GF-D8 (cell line): Measurements from ENCODE around the gene UTS2R.
"Not testable (repeated sequence)": the region's sequence is repeated elsewhere in the genome, so short reads cannot be mapped to it uniquely, and the experiment has no call there.

Experiments used
- DNase-seq: peaks from one replicate; lab custom pipeline; 2025; lab: John Stamatoyannopoulos, UW

The UTS2R gene

DNA sequence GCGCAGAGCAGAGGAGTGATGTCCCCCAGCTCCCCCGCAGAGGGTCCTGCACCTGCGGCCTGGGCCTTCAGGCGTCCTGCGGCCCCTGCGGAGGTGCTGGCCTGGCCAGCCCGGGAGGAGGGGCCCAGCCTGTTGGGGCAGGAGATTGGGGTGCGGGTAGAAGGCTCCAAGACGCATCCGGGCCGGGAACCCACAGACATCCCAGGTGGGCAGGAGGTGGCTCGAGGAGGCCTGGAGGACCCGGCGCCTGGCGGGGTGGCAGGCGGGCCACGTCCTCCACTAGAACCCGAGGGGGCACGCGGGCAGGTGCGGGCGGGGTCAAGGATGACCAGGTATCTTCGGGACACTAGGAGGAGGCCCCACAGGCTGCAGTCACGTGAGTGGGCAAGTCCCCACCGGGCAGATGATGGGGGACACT, 37.4 kb upstream of the UTS2R start:
- DNase-seq: no peak

DNA sequence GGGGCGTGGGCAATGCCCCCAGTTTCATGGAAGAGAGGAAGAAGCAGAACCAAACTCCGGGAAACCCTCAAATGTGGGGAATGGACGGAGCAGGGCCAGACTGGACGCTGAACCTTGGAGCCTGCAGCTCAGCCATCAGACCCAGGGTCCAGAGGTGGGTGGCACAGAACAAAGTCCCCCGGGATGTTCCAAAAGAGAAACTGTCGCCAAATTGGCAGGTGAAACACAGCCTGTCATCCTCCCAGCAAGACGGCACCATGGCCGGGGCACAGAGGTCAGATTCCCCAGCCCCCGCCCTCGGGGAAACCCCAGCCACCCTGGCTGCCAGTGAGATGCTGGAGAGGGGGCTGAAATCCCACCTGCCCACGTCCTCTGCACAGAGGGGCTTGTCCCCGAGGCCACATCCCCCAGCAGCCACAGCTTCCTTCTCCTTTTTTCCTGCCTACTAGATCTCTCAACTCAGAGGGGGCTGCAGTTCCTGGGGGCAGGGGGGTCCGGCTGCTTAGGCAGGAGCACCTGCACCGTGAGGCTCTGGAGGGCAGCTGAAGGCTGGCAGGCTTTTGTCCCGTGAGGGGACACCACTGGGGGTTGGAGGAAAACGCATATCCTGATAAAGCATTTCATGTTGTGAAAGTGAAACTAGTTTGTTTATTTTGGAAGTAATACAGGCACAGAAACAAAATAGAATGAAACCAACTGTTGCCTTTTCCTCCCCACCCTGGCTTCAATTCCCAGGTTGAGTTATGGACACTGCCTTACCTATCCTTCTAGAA, 36.8 kb upstream of the UTS2R start:
- DNase-seq: no peak

DNA sequence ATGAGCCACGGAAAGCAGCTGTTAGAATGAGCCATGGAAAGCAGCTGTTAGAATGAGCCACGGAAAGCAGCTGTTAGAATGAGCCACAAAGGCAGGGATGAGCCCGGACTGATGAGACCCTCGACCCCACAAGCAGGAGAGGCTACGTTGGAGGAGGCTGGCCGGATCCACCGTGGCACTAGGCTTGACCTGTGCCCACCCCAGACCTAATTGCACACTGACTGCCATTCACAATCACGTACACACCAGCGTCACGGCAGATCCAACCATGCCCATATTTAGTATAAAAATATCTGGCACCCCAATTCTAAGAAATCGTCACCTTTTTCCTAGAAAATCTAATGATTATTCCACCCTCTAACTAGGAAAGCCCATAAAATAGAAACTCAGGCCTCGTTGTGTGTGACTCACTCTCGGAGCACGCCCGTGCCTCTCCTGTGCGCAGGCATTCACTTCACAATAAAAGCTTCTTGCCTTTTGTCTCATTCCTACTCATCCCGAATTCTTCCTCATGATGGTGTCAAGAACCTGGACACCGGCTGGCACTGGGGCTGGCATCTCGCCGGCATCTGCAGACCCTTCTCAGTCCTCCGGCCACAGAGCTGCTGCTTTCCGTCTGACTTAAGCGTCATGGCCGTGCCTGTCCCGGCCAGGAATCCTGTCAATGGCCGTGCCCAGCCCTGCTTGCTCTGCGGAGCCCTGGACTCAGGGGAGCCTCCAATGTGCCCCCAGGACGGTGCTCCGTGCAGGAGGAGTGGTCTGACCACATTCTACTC, 32.5 kb upstream of the UTS2R start:
- DNase-seq: no peak

DNA sequence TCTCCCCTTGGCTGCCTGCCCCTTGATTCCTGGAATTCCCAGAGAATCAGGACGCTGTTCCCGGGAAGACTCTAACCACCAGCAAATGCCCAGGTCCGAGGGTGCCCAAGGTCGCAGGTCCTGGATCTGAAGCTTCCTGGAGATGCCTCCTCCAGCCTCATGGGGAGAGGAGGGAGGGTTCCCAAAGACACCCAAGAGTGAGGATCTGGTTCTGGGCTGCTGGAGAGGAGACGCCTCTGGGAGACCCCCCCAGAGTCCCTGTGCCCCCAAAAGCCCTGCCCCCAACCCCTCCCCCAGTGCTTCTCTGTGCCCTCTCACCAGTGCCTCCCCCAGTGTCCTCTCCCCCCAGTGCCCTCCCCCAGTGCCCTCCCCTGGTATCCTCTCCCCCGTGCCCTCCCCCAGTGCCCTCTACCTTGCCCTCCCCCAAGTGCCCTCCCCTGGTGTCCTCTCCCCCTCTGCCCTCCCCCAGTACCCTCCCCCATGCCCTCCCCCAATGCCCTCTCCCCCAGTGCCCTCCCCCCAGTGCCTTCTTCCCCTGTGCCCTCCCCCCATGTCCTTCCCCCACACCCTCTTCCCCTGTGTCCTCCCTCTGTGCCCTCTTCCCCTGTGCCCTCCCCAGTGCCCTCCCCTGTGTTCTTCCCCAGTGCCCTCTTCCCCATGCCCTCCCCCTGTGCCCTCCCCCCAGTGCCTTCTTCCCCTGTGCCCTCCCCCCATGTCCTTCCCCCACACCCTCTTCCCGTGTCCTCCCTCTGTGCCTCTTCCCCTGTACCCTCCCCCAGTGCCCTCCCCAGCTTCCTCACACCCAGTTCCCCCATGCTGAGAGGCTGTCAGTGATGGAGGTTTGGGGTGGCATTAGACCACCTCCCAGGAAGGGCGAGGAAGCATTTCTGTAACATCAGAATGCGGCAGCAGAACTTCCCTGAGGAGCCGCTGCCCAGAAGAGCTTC, 31.7 kb upstream of the UTS2R start:
- DNase-seq: no peak

DNA sequence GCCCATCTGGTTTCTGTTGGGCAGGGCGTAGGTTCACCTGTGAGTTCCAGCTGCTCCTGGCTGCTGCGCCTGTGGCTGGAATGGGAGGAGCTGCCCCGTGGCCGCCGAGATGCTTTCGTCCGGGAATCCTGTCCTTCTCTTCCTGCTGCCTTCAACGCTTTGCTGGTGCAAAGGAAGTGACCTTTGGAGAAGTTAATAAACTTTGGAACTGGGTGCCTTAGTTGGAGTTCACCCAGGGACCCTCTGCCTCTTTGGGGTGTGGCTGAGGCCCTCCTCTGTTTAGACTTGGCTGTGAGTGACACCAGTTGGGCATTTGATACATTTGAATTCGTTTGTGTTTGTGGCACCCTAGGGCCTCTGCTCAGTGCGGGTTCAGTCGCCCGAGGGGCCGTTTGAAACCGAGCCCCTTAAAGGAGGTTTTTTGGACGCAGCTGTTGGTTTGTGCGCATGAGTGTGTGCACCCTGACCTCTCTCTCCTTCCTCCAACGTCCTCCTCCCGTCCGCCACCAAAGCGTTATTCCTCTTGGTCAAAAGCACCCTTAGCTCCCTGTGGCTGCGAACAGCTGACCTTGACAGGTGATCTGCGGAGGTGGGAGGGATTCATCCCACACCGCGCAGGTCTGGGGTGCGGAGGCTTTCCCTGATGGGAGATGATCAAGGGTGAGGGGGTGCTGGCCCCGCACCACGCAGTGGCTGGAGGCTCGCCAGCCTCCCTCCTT, 29.0 kb upstream of the UTS2R start:
- DNase-seq: no peak

DNA sequence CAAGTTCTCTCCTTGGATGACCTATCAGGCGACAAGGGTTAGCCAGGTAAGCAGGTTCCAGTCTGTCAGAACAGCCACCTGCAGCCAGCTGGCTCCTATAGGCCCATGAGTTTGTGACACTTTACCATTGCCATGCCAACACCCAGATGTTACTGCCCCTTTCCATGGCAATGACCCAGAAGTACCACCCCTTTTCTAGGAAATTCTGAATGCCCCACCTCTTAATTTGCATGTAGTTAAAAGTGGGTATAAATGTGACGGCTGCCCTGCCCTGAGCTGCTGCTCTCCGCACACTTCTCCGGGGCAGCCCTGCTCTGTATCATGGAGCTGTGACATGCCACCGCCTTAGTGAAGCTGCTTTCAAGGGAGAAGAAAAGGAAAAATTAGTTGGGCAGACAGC, 28.0 kb upstream of the UTS2R start:
- DNase-seq: no peak

DNA sequence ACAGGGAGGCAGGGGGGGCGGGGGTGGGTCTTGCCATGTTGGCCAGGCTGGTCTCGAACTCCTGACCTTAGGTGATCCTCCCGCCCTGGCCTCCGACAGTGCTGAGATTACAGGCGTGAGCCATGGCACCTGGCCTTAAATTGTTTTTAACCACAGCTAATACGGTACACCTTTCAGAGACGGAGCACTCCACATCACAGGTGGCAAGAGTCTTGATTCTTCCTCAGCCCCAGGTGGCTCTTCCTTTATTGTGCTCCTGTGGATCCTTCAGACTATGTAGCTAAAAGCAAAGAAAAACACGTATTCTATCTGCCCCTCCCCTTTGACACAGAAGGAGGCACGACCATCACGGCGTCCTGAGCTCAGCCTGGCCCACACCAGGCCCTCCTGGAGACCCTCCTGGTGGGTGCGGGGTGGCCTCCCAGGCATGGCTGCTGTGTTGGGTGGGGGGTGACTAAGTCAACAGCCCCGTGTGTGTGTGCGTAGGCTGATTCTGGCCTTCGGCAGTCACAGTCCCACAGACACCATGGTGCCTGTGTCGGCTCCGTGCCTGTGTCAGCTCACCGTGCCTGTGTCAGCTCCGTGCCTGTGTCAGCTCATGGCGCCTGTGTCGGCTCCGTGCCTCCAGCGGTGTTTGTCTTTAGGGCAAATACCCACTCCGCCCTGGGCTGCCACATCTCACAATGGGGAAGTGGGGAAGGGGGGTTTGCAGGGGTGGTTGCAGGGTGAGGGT, 27.2 kb upstream of the UTS2R start:
- no peak for DNase-seq

DNA sequence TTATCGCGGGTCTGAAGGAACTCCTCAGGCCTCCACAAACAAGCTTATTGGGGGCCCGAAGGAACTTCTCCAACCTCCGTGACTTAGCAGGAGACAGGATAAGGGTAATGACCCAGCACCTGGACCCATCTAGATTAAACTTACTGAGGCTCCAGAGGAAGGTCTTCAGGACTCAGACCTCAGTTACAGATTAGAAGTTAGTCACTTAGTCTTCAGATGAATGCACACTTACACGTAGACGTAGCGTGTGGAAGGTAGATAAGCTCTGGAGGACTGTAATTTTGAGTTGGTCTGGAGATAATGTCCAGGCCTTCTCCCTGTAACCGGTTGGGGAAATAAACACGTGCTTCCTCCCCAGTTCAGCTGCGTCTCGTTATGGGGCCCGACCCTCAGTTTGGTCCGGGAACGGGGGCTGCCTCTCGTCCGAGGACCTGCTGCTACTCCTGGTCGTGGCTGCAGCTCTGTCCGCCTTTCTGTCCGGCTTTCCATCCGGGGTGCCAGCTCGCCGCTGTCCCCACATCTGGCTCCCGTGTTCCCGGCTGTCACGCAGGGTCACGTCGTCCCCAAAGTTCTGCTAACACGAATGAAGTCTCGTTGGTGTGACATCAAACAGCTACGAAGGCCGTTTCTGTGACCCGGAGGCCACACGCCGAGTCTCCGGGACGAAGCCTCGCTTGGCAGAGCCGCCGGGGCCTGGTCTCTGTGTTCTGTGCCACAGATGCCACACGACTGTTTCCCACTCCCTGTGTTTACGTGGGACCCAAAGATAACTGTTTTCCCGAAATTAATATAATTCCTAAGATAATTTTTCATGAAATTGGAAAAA, 26.2 kb upstream of the UTS2R start:
- no peak for DNase-seq

DNA sequence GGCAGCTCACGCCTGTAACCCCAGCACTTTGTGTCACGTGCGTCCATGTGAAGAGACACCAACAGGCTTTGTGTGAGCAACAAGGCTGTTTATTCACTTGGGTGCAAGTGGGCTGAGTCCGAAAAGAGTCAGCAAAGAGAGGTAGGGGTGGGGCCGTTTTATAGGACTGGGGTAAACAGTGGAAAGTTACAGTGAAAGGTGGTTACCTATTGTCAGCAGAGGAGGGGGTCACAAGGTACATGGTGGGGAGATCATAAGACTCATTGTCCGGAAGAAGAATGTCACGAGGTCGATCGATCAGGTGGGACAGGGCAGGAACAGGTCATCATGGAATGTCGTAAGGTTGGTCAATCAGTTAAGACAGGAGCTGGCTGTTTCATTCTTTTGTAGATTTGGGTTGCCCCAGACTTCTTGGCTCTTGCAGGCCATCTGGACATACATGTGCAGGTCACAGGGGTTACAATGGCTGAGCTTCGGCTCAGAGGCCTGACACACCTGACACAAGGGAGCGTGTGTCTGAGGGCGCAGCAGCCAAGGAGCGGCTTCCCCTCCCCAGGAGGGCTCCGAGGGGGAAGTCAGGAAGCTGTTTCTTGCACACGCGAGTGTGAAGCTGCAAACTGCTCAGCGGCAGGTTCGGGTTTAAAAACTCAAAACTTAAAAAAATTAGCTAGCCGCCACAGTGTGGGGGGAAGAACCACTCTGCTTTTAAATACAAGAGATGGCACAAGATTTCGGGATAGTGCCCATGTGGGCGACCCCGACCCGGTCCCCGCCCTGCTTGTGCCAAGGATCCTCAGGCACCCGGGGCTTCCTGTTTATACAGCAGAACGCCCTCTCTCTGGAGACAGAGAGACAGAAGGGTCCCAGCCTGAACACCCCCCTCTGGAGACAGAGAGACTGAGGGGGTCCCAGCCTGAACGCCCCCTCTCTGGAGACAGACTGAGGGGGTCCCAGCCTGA, 24.9 kb upstream of the UTS2R start:
- DNase-seq: no peak

DNA sequence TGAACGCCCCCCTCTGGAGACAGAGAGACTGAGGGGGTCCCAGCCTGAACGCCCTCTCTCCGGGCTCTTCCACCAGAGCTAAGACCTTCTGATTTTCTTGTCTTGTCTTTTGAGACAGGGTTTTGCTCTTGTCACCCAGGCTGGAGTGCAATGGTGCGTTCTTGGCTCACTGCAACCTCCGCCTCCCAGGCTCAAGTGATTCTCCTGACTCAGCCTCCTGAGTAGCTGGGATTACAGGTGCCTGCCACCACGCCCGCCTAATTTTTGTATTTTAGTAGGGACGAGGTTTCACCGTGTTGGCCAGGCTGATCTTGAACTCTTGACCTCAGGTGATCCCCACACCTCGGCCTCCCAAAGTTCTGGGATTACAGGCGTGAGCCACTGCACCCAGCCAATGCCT, 23.6 kb upstream of the UTS2R start:
- not testable (repeated sequence) for DNase-seq

DNA sequence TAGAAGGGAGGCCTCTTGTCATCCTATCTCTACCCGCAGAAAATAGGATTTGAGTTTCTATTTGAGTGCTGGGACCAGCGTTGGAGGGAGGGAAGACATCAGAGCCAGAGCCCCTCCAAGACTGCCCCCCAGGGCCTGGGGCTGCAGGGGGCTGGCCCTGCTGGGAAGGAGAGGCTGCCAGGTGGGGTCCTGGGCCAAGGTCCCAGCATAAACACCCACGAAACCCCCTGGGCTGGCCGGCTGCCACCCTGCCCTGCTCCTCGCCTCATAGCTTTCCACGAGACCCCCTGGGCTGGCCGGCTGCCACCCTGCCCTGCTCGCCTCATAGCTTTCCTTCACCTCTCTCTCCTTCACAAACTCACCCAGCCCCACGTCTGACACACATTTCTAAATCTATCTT, 23.1 kb upstream of the UTS2R start:
- DNase-seq: no peak

DNA sequence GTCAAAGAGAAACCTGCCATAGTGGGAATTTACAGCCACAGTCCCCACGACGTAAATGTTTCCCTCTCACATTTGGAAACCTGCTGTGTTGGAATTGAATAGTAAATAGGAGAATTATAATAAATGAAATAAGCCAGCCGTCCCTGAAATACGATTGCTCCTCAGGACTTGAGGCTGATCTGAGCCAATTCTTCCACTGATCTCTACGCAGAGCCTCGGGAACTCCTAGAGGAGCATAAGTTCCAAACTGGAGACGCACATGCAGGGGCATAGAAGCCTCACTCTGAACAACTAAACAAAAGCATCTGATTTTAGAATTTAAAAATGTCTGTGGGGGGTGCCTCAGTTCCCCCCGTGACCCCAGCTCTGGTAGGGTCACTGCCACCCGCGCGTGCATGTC, 22.7 kb upstream of the UTS2R start:
- DNase-seq: no peak

DNA sequence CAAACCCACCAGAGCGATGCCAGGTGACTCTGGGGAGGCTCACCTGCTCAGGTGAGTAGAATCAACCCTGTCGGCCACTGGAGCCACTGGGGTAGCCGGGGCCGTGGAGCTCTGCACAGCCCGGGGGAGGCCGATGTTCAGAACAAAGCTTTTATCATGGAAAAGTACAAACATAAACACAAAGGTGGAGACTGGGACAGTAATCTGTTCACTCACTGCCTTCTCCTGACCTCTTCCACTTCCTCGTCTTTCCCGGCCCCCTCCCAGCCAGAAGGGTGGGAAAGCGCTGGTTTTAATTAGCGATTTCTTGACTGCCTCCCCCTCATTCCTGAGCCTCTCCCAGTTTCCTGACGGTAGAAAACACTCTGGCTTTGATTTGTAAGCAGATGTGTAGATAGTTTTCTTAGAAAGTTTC, 22.3 kb upstream of the UTS2R start:
- no peak for DNase-seq

DNA sequence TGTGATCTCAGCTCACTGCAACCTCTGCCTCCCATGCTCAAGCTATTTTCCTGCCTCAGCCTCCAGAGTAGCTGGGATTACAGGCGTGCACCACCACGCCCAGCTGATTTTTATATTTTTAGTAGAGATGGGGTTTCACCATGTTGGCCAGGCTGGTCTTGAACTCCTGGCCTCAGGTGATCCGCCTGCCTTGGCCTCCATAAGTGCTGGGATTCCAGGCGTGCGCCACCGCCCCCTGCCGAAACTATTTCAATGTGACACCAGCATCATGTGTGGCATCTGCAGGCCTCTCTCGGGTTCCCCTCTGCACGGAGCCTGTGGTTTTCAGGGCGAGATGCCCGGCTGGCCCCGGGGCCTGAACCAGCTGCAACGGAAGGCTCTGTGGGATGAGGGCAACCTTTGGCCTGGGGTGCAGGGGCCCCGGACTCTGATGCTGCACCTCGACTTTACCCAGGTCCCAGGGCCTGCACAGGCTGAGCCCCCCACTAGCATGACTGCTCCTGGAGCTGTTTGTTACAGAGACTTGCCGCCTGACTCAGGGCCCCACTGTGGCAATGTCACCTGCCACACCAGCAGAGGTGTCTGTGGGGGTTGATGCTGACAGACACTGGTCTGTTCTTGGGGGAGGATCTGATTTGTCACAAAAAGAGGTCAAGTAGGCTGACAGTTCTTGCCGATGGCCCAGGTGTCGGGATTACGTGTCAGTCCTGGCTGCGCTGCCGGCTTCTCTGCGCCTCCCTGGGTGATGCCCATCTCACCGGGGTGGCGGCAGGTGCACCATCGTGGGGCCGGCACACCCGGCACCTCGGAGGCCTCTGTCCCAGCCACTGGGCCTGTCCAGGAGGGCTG, 21.2 kb upstream of the UTS2R start:
- DNase-seq: peak; percentile 54

DNA sequence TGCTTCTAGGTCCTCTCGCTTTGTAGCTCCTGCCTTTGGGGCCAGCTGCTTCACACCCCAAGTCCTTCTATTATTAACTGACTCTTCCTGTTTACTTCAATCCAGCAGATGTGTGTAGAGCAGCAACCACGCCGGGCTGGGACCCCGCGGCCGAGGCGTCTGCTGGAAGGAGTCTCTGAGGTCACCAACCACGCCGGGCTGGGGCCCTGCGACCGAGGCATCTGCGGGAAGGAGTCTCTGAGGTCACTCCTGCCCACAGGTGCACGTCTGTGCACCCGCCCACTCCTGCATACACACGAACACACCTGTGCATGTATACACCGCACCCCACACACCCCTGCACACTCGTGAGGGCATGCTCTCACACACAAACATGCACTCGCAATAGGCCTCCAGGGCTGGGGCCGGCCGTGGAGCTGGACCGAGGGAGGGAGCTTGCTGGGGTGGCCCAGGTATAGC, 20.3 kb upstream of the UTS2R start:
- no peak for DNase-seq

DNA sequence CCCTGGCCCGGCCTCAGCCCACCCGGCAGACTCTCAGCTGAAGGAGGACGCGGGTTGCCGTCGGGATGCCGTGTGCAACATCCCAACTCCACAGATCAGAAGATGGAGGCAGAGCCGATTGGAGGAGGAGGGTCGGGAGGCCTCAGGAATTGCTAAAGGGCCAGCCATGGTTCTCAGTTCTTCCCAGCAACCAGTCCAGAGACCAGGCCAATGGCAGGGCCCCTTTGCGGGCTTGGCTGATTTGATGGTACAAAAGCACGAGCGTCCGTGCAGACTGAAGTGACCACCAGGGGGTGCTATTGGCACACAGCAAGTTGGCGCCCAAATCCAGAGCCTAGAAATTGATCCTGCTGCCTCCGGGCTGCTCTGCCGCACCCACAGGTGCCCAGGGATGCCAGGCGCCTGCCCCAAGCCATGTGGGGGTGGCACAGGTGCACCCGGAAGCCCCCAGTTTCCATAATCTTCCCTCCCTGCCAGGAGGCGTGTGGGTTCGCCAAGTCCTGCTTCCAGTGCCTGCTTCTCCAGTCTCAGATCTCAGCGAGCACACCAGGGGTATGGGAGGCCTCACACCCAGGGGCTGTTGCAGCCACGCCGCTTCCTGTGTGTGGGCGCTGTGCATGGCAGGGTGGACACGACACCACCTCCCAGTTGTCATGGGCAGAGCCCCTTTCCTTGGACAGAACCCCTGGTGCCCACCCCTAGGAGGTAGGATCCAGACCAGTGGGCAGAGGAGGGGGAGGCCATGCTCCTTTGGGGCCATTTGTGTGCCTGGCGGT, 19.7 kb upstream of the UTS2R start:
- peak; percentile 18 for DNase-seq

DNA sequence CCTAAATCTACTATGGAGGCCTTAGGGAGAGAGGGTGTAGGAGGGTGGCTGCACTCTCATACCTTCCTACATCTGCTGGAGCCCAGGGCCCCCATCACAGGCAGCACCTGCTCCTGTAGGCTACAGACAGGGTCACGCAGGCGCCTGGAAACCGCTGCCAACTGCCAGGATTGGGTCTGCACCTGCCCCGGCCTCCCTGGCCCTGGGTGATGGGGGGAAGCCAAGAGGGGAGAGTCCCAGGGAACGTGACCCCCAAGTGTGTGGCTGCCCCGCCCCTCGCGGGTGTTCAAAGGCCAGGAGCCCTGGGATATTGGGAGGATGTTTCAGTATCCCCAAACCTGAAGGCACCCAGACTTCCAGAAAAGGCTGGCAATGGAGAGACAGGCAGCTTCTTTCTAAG, 18.1 kb upstream of the UTS2R start:
- no peak for DNase-seq
